Neural cell (in vitro differentiated cells): ENCODE results near the gene NOC2L. TPM values are rescaled to one million over a fixed set of nuclear protein-coding genes. Genes with fewer than 3 reads are reported as not detected.

Experiments
- H2AFZ ChIP-seq: fragments of 200-600, 300-800 bp; sonication (generic), shearing (Covaris generic); 2 replicates; pipeline ENCODE4 v1.6.0; 2014; ENCODE audit warnings: low read depth, mild to moderate bottlenecking, antibody characterized with exemption, low read length, moderate library complexity
- H3F3A ChIP-seq: fragments of 200-600 bp; shearing (Covaris generic); 2 replicates; pipeline ENCODE4 v1.6.1; 2016; ENCODE audit warnings: mild to moderate bottlenecking, moderate library complexity, mixed read lengths, antibody characterized with exemption, low read length; ENCODE audit not compliant: insufficient read depth, poor library complexity, severe bottlenecking
- H3K27ac ChIP-seq: fragments of 200-600, 300-800 bp; sonication (generic), shearing (Covaris generic); 2 replicates; pipeline ENCODE4 v1.5.1; 2014; ENCODE audit warnings: mild to moderate bottlenecking, low read length, moderate library complexity
- H3K27me3 ChIP-seq: fragments of 300-800, 200-600 bp; sonication (generic), shearing (Covaris generic); 2 replicates; pipeline ENCODE4 v1.6.0; 2014; ENCODE audit warnings: mild to moderate bottlenecking, low read depth, low read length, moderate library complexity; ENCODE audit not compliant: insufficient read depth
- H3K36me3 ChIP-seq: fragments of 300-800, 200-600 bp; sonication (generic), shearing (Covaris generic); 2 replicates; pipeline ENCODE4 v1.5.1; 2014; ENCODE audit warnings: mild to moderate bottlenecking, antibody characterized with exemption, low read length, moderate library complexity; ENCODE audit not compliant: insufficient read depth
- H3K4me2 ChIP-seq: fragments of 300-800, 200-600 bp; sonication (generic), shearing (Covaris generic); 2 replicates; pipeline ENCODE4 v1.6.0; 2014; ENCODE audit warnings: mild to moderate bottlenecking, low read length
- H3K4me3 ChIP-seq: fragments of 300-800, 200-600 bp; sonication (generic), shearing (Covaris generic); 2 replicates; pipeline ENCODE4 v1.5.1; 2014; ENCODE audit warnings: mild to moderate bottlenecking, low read length, moderate library complexity
- H3K79me2 ChIP-seq: fragments of 200-600 bp; shearing (Covaris generic); replicated peaks from 2 replicates; pipeline ENCODE4 v1.6.0; 2014; ENCODE audit warnings: mild to moderate bottlenecking, low read length, moderate library complexity; ENCODE audit not compliant: insufficient read depth
- H3K9ac ChIP-seq: fragments of 300-800, 200-600 bp; sonication (generic), shearing (Covaris generic); 2 replicates; pipeline ENCODE4 v1.6.1; 2016; ENCODE audit warnings: mild to moderate bottlenecking, low read length, mixed read lengths
- H3K9me2 ChIP-seq: fragments of 200-600 bp; shearing (Covaris generic); 2 replicates; pipeline ENCODE4 v1.6.1; 2016; ENCODE audit warnings: mild to moderate bottlenecking, low read length, mixed read lengths; ENCODE audit not compliant: insufficient read depth
- H3K9me3 ChIP-seq: fragments of 200-600, 300-800 bp; sonication (generic), shearing (Covaris generic); 2 replicates; pipeline ENCODE4 v1.6.1; 2016; ENCODE audit warnings: mild to moderate bottlenecking, mixed run types, low read length, moderate library complexity, mixed read lengths
- H4K20me1 ChIP-seq: fragments of 200-600 bp; shearing (Covaris generic); 2 replicates; pipeline ENCODE4 v1.6.1; 2016; ENCODE audit warnings: mild to moderate bottlenecking, mixed run types; ENCODE audit not compliant: insufficient read depth
- EP300 ChIP-seq: fragments of 450-650 bp; conservative IDR thresholded peaks from 2 replicates; pipeline ENCODE4 v1.6.1; 2014; ENCODE audit warnings: antibody characterized with exemption, mild to moderate bottlenecking, moderate library complexity; ENCODE audit not compliant: poor library complexity, severe bottlenecking
- EZH2 ChIP-seq: fragments of 200-600, 300-800 bp; shearing (Covaris generic), sonication (generic); IDR thresholded peaks from 2 replicates; pipeline ENCODE4 v1.6.1; 2014; ENCODE audit warnings: antibody characterized with exemption, low read length, borderline replicate concordance, mild to moderate bottlenecking; ENCODE audit not compliant: insufficient read depth, poor library complexity, severe bottlenecking
- MXI1 ChIP-seq: fragments of 450-650 bp; conservative IDR thresholded peaks from 2 replicates; pipeline ENCODE4 v1.6.1; 2014; ENCODE audit warnings: antibody characterized with exemption, mild to moderate bottlenecking; ENCODE audit not compliant: poor library complexity, severe bottlenecking
- POLR2AphosphoS5 ChIP-seq: IDR thresholded peaks from 2 replicates; pipeline ENCODE4 v1.6.1; 2012
- RAD21 ChIP-seq: fragments of 450-650 bp; conservative IDR thresholded peaks from 2 replicates; pipeline ENCODE4 v1.6.1; 2014; ENCODE audit warnings: antibody characterized with exemption, mild to moderate bottlenecking, moderate library complexity
- REST ChIP-seq: IDR thresholded peaks from 2 replicates; pipeline ENCODE4 v1.6.1; 2012; ENCODE audit warnings: borderline replicate concordance
- SMC3 ChIP-seq: fragments of 450-650 bp; conservative IDR thresholded peaks from 2 replicates; pipeline ENCODE4 v1.6.1; 2014; ENCODE audit warnings: antibody characterized with exemption, mild to moderate bottlenecking, moderate library complexity; ENCODE audit not compliant: poor library complexity
- TAF1 ChIP-seq: IDR thresholded peaks from 2 replicates; pipeline ENCODE4 v1.6.1; 2012; ENCODE audit warnings: low read depth
- polyA plus RNA-seq: library from polyadenylated mRNA; depleted of rRNA; stranded (reverse); fragments of >200 nt; gene quantifications from 2 replicates; pipeline ENCODE4 v1.2.3, GENCODE V29; 2014
- TF ChIP-seq, protein P1 (sequence below): fragments of 450-650 bp; IDR thresholded peaks from 2 replicates; pipeline ENCODE4 v1.5.1; 2014; ENCODE audit warnings: antibody characterized with exemption, mild to moderate bottlenecking, moderate library complexity; ENCODE audit not compliant: poor library complexity, severe bottlenecking

NOC2L gene
- polyA plus RNA-seq, 1 donor from 2014 or later: 77.2 TPM

DNA sequence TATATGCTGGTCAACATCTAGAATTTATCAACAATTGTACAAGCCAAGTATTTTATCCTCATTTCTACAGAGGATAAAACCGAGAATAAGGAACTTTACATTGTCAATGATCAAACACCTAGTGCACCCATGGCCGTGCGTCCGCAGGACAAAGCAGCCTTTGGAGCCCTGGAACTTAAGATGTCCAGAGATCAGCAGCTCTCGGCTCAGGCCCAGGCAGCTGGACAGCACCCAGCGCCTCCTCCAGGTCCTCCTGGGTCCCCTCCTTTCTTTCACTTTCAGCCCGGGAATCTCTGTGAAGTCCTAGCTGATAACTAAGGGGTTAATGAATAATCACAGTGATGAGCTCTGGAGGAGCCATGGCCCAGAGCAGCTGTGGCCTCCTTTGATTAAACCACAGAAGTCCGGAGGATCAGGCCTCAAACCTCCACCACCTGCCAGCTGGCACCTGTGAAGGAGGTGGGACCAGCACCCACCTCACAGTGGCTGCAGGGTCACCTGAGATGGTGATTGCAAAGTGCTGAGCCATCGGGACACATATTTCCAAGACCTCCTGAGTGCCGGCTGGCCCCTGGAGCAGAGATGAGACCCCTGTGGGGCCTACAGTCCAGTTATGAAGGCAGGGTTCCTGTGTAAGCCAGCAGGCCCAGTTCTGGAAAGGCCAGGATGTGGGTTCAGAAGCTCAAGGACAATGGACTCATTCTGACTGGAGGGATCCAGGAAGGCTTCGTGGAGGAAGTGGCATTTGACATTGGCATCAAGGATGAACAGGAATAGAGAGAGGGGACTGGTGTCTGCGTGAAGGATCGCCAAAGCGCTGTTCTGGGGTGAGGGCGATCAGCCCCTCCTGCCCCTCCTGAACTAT, 46.9 kb downstream of the NOC2L start:
- TF ChIP-seq POLR2AphosphoS5 (no peak), RAD21 (no peak), TAF1 (no peak), EP300 (no peak), SMC3 (no peak), MXI1 (no peak), EZH2 (no peak), REST (no peak)
- TF ChIP-seq, protein P1, sequence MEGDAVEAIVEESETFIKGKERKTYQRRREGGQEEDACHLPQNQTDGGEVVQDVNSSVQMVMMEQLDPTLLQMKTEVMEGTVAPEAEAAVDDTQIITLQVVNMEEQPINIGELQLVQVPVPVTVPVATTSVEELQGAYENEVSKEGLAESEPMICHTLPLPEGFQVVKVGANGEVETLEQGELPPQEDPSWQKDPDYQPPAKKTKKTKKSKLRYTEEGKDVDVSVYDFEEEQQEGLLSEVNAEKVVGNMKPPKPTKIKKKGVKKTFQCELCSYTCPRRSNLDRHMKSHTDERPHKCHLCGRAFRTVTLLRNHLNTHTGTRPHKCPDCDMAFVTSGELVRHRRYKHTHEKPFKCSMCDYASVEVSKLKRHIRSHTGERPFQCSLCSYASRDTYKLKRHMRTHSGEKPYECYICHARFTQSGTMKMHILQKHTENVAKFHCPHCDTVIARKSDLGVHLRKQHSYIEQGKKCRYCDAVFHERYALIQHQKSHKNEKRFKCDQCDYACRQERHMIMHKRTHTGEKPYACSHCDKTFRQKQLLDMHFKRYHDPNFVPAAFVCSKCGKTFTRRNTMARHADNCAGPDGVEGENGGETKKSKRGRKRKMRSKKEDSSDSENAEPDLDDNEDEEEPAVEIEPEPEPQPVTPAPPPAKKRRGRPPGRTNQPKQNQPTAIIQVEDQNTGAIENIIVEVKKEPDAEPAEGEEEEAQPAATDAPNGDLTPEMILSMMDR: no peak
- no peak overlapping the region for H3K4me3 ChIP-seq
- H3K9ac ChIP-seq: no peak overlapping the region
- H3K9me2 ChIP-seq: no peaks in the 10 kb centered on the region
- H3K9me3 ChIP-seq: no peaks in the 10 kb centered on the region
- H2AFZ ChIP-seq: no peak overlapping the region
- H3F3A ChIP-seq: no peaks in the 10 kb centered on the region
- H4K20me1 ChIP-seq: no peaks in the 10 kb centered on the region
- no peak overlapping the region for H3K27ac ChIP-seq
- H3K27me3 ChIP-seq: no peaks in the 10 kb centered on the region
- H3K4me2 ChIP-seq: no peak overlapping the region
- no peaks in the 10 kb centered on the region for H3K36me3 ChIP-seq
- no peaks in the 10 kb centered on the region for H3K79me2 ChIP-seq

- Histone ChIP-seq H2AFZ (no peak overlapping the region), H3K27ac (no peak overlapping the region), H3K36me3 (no peaks in the 10 kb centered on the region), H3K4me2 (no peak overlapping the region), H3K9me2 (no peaks in the 10 kb centered on the region), H3K4me3 (no peak overlapping the region), H3K79me2 (no peaks in the 10 kb centered on the region), H3K9me3 (no peaks in the 10 kb centered on the region), H3K27me3 (no peaks in the 10 kb centered on the region), H4K20me1 (no peaks in the 10 kb centered on the region), H3K9ac (no peak overlapping the region), H3F3A (no peaks in the 10 kb centered on the region)
- TF ChIP-seq SMC3 (no peak), MXI1 (no peak), EZH2 (no peak), REST (no peak), POLR2AphosphoS5 (no peak), TAF1 (no peak)
- TF ChIP-seq, protein P1: no peak
Observed at GRCh38 chr1:910881-911721, 48.0 kb downstream of the NOC2L start.
